ENCODE measurements around the gene RBM10.

GRCh38 chrX:47129899-47130358, 15.1 kb upstream of the RBM10 start:
- no peak for TF ChIP-seq CTCF (conservative IDR thresholded peaks at IDR 0.05; ENCODE audit: low read depth in 2 of 2)
- no peak for TF ChIP-seq POLR2AphosphoS5 (IDR thresholded peaks at IDR 0.05; ENCODE audit: low read depth)
- TF ChIP-seq EZH2phosphoT487 (IDR thresholded peaks at IDR 0.05; ENCODE audit: unreplicated experiment): no peak
- no peak for TF ChIP-seq REST (IDR thresholded peaks at IDR 0.05; ENCODE audit: unreplicated experiment)
- no peak for TF ChIP-seq ETS1 (IDR thresholded peaks at IDR 0.05)
- TF ChIP-seq ZNF114 (CRISPR knock-in tag; IDR thresholded peaks at IDR 0.05): no peak
- no peak for TF ChIP-seq STAT1 (IDR thresholded peaks at IDR 0.05; ENCODE audit: unreplicated experiment)
- TF ChIP-seq CREB1 (CRISPR knock-in tag; IDR thresholded peaks at IDR 0.05; ENCODE audit: low read depth): no peak
- TF ChIP-seq EZH2 (IDR thresholded peaks at IDR 0.05; ENCODE audit: low read depth, unreplicated experiment): no peak

Data from GM23338 (cell line).